PC-9 (cell line): ENCODE results near the gene ILF2.

Experiments
- EZH2 ChIP-seq: fragments of 200-600 bp; sonication (generic); IDR thresholded peaks from 2 replicates; pipeline ENCODE4 v1.8.0; 2017; ENCODE audit warnings: antibody characterized with exemption, low read depth
- TF ChIP-seq, protein P1 (sequence below): fragments of 200-600 bp; sonication (generic); conservative IDR thresholded peaks from 2 replicates; pipeline ENCODE4 v1.6.1; 2017; ENCODE audit warnings: mixed run types, antibody characterized with exemption, mild to moderate bottlenecking, moderate library complexity

DNA sequence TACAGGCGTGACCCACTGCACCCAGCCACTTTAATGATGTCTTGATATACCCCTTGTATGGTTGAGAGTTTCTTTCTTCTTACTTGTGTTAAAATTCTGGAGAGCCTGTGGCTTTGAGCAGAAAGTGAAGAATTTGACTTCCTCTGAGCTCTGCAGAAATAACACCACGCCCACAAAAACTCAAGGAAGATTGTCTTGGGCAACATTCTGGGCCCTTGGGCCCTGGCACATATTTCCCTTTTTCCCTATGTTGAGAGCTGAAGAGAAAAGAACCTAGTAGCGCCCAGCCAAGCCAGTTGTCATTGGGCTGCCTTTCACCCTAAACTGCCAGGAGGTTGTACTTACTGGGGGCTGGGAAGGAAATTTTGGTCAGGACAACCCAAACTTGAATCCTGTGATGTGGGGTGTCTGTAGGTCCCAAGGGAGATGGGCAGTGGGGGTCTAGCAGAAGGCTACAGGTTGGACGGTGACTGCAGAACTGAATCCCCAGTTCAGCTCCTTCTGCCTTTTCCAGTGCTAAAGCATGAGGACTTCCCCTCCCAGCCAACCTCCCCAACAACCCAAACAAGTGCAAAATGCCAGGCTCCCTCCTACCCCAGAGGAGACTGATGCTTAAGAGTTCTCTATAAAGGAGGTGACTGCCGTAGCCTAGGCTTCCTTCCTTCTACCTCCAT, 24.0 kb downstream of the ILF2 start:
- TF ChIP-seq, protein P1, sequence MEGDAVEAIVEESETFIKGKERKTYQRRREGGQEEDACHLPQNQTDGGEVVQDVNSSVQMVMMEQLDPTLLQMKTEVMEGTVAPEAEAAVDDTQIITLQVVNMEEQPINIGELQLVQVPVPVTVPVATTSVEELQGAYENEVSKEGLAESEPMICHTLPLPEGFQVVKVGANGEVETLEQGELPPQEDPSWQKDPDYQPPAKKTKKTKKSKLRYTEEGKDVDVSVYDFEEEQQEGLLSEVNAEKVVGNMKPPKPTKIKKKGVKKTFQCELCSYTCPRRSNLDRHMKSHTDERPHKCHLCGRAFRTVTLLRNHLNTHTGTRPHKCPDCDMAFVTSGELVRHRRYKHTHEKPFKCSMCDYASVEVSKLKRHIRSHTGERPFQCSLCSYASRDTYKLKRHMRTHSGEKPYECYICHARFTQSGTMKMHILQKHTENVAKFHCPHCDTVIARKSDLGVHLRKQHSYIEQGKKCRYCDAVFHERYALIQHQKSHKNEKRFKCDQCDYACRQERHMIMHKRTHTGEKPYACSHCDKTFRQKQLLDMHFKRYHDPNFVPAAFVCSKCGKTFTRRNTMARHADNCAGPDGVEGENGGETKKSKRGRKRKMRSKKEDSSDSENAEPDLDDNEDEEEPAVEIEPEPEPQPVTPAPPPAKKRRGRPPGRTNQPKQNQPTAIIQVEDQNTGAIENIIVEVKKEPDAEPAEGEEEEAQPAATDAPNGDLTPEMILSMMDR: no peak
- TF ChIP-seq EZH2: no peak
